Choroid plexus epithelial cell (primary cell): ENCODE data around the gene LIX1L.

ENCODE experiments used
- DNase-seq: peaks from one replicate; pipeline ENCODE4 v3.0.0-alpha.2; 2010; ENCODE audit warnings: low read depth
- H3K4me3 ChIP-seq: 2 replicates; pipeline ENCODE4 v1.5.1; 2011; ENCODE audit warnings: low read depth, mild to moderate bottlenecking, control low read depth, low read length, moderate library complexity
- TF ChIP-seq, protein P1 (sequence below): conservative IDR thresholded peaks from 2 replicates; pipeline ENCODE4 v1.5.1; 2011; ENCODE audit warnings: low read depth, mild to moderate bottlenecking, control low read depth, inconsistent platforms, low read length, moderate library complexity

LIX1L gene

DNA sequence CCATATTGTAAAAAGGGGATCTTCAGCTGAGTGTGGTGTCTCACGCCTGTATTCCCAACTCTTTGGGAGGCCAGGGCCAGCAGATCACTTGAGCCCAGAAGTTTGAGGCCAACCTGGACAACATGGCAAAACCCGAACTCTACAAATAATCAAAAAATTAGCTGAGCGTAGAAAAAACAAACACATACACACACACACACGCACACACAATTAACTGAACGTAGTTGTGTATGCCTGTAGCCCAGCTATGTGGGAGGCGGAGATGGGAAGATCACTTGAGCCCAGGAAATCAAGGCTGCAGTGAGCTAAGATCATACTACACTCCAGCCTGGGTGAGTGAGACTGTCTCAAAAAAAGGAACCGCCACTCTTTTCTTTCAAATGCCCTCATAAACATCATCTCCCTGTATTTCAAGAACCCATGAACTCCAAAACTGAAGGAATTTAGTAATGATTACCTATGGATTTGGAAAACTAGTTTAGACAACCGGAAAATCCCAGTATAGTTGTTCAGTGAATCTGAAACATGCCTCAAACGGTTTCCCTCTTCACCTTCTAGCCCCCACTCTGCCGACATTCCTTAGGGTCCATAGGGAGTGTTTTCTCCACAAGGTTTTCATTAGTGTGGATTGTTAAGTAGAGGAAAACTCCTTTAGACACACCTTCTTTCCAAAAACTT, 34.1 kb upstream of the LIX1L start:
- TF ChIP-seq, protein P1, sequence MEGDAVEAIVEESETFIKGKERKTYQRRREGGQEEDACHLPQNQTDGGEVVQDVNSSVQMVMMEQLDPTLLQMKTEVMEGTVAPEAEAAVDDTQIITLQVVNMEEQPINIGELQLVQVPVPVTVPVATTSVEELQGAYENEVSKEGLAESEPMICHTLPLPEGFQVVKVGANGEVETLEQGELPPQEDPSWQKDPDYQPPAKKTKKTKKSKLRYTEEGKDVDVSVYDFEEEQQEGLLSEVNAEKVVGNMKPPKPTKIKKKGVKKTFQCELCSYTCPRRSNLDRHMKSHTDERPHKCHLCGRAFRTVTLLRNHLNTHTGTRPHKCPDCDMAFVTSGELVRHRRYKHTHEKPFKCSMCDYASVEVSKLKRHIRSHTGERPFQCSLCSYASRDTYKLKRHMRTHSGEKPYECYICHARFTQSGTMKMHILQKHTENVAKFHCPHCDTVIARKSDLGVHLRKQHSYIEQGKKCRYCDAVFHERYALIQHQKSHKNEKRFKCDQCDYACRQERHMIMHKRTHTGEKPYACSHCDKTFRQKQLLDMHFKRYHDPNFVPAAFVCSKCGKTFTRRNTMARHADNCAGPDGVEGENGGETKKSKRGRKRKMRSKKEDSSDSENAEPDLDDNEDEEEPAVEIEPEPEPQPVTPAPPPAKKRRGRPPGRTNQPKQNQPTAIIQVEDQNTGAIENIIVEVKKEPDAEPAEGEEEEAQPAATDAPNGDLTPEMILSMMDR, result no peak
- DNase-seq, result no peak
- H3K4me3 ChIP-seq, result peak overlapping the region; percentile 93

DNA sequence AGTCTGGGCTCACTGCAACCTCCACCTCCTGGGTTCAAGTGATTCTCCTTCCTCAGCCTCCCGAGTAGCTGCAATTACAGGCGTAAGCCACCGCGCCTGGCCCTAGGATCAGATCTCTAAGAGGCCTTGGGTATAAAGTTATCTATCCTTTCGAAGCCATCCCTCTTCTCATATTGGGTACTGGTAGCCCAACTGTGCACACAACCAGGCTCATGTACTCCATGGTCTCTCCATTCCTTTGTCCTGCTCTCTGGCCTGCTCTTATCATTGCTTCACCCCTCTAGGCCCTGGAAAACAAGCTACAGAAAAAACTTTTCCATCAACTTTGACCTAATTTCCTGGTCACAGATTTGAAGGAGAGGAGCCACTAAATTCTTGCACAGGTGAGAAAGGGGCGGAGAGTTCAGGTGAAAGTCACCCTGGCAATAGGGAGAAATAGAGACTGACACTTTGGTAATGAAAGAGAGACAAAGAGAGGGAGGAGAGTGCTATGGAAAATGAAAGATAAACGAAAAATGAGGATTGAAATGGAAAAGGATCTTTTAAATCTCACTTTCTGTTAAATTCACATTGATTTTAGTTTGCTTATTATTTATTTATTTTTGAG, 32.5 kb upstream of the LIX1L start:
- TF ChIP-seq, protein P1, result no peak
- no peak overlapping the region for H3K4me3 ChIP-seq
- no peak for DNase-seq

DNA sequence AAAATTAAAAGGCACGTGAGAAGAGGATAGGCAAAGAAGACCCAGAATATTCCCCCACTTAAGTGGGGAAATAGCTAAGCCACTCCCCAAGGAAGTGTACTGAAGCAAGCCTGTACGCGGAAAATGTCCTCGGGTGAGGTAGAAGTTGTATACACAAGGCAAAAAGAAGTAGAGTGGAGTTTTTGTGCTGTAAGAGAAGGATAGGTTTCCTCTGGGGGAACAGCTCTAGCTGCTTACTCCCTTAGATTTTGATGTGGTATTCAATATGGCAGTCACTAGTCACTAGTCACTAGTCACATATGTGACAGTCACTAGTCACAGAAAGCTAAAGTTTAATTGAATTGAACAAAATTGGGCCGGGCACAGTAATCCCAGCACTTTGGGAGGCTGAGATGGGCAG, 31.0 kb upstream of the LIX1L start:
- DNase-seq, result no peak

DNA sequence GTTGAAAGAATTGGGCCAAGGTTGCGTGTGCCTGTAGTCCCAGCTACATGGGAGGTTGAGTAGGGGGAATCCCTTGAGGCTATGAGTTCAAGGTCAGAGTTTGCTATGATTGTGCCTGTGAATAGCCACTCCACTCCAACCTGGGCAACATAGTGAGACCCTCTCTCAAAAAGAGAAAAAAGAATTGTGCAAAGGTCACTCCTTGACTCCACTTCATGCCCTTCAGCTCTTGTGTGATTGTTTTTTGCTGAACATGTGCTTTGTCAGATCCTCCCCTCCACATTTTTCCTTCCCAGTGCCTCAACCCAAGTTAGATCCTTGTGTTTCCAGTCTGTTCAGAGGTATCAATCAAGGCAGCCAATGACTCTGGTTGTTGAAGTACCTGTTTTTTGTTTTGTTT, 30.1 kb upstream of the LIX1L start:
- TF ChIP-seq, protein P1, result no peak
- no peak for DNase-seq
- no peak overlapping the region for H3K4me3 ChIP-seq

More for the DNA sequence above, 31.0 kb upstream of the LIX1L start:
- TF ChIP-seq, protein P1, result no peak
- H3K4me3 ChIP-seq, result no peak overlapping the region

DNA sequence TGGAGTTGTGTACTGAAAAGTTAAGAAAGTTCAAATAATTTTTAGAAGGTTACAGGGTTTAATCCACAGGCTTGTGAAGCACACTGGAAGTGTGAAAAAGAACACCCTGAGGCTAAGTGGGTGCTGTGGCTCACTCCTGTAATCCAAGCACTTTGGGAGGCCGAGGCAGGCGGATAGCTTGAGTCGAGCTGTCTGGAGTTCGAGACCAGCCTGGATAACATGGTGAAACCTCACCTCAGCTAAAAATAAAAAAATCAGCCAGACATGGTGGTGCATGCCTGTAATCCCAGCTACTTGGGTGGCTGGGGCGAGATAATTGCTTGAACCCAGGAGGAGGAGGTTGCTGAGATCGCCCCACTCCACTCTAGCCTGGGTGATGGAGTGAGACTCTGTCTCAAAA, 28.7 kb upstream of the LIX1L start:
- no peak overlapping the region for H3K4me3 ChIP-seq
- TF ChIP-seq, protein P1, result no peak
- DNase-seq, result no peak

DNA sequence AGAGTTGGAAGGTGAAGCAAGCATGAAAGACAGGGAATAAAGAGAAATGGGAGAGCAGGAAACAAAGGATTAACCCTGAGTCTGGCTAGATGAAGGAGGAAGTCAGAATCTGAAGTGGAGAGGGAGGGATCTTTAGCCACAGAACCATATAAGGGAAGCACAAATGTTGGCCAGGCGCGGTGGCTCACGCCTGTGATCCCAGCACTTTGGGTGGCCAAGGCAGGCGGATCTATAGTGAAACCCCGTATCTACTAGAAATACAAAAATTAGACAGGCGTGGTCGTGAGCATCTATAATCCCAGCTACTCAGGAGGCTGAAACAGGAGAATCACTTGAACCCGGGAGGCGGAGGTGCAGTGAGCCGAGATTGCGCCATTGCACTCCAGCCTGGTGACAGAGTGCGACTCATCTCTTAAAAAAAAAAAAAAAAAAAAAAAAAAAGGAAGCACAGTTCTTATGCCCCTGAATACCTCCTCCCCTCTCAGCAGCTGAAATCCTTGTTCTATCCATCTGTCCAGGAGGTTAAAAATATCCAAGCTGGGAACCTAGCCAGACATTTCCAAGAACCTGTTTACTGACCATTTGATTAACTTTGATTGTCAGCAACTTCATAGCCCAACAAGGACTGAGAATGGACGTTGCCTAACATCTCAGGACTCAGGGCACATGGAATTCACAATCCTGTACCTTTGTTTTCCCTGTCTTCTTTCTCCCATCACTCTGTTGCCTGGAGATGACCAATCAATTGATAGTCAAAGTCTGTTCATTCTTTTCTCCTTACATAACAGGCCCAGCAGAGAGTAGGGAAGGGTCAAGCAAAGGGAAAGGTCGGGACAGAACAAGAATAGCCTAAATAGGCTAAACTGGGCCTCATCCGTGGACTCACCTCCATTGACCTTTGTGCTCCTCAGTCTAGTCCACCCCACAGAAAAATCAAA, 28.0 kb upstream of the LIX1L start:
- TF ChIP-seq, protein P1, result no peak
- DNase-seq, result peak; percentile 61
- no peak overlapping the region for H3K4me3 ChIP-seq
